T-helper 17 cell (primary cell): ENCODE results near the gene TMC7. TPM values are rescaled to one million over a fixed set of nuclear protein-coding genes. Genes with fewer than 3 reads are reported as not detected.

ENCODE experiments used
- ATAC-seq: fragments of 150-1000 bp; cut with Tn5 transposase; 2 replicates; pipeline ENCODE4 v1.10.0; 2021; ENCODE audit warnings: mild to moderate bottlenecking, moderate library complexity
- DNase-seq, 3 donors: peaks; one replicate each; pipeline versions ENCODE4 v3.0.0 to v3.0.0-alpha.2; 2020 to 2021
- H3K9me3 ChIP-seq: one replicate; pipeline ENCODE4 v1.7.0; 2013; ENCODE audit warnings: low read length, mild to moderate bottlenecking; ENCODE audit not compliant: control insufficient read depth, poor library complexity, severe bottlenecking
- H3K27ac Mint-ChIP-seq: one replicate; pipeline ENCODE4 v1.8.0; 2022; ENCODE audit warnings: mild to moderate bottlenecking, moderate library complexity, mixed read lengths
- H3K27me3 Mint-ChIP-seq: one replicate; pipeline ENCODE4 v1.8.0; 2022; ENCODE audit warnings: mixed read lengths
- H3K36me3 Mint-ChIP-seq: one replicate; pipeline ENCODE4 v1.8.0; 2022; ENCODE audit warnings: low read depth, mixed read lengths
- H3K4me1 Mint-ChIP-seq: one replicate; pipeline ENCODE4 v1.8.0; 2022; ENCODE audit warnings: mild to moderate bottlenecking, mixed read lengths
- H3K4me3 Mint-ChIP-seq: one replicate; pipeline ENCODE4 v1.8.0; 2022; ENCODE audit warnings: mild to moderate bottlenecking, moderate library complexity, mixed read lengths
- total RNA-seq, 4 donors: library from RNA in 2 of 4; stranded (reverse) in 2 of 4; gene quantifications; one replicate each; pipeline ENCODE4 v1.2.3 and lab custom pipeline; 2022 to 2026

TMC7 gene
- total RNA-seq, 2 donors from 2014 or later, result not detected

GRCh38 chr16:19090916-19091315 lies 107.2 kb downstream of the TMC7 start:
- Mint-ChIP-seq H3K36me3 (no peaks in the 10 kb centered on the region), H3K4me3 (no peak overlapping the region), H3K27me3 (peaks cover 10% of the 10 kb centered on the region), H3K4me1 (peaks cover 6% of the 10 kb centered on the region), H3K27ac (no peak overlapping the region)
- no peak for ATAC-seq
- no peaks in the 10 kb centered on the region for H3K9me3 ChIP-seq
- DNase-seq, result no peak

GRCh38 chr16:19092653-19093410 lies 109.1 kb downstream of the TMC7 start:
- no peak for ATAC-seq
- Mint-ChIP-seq H3K27me3 (peaks cover 5% of the 10 kb centered on the region), H3K4me1 (peaks cover 3% of the 10 kb centered on the region), H3K4me3 (no peak overlapping the region), H3K27ac (no peak overlapping the region), H3K36me3 (no peaks in the 10 kb centered on the region)
- H3K9me3 ChIP-seq, result no peaks in the 10 kb centered on the region
- DNase-seq, result no peak

- DNase-seq (no peak), ATAC-seq (no peak)
- Mint-ChIP-seq H3K36me3 (no peaks in the 10 kb centered on the region), H3K27ac (no peak overlapping the region), H3K4me3 (no peak overlapping the region), H3K4me1 (peaks cover 3% of the 10 kb centered on the region), H3K27me3 (peaks cover 5% of the 10 kb centered on the region)
- no peaks in the 10 kb centered on the region for H3K9me3 ChIP-seq
Observed at GRCh38 chr16:19093631-19094541, 110.2 kb downstream of the TMC7 start.

- H3K36me3 Mint-ChIP-seq, result no peaks in the 10 kb centered on the region
- H3K27ac Mint-ChIP-seq, result no peak overlapping the region
- H3K9me3 ChIP-seq, result no peaks in the 10 kb centered on the region
- no peak overlapping the region for H3K4me3 Mint-ChIP-seq
- DNase-seq, result no peak
- ATAC-seq, result peak; percentile 39
- H3K27me3 Mint-ChIP-seq, result peaks cover 5% of the 10 kb centered on the region
- peaks cover 3% of the 10 kb centered on the region for H3K4me1 Mint-ChIP-seq
Observed at GRCh38 chr16:19094542-19095365, 111.0 kb downstream of the TMC7 start.

GRCh38 chr16:19095654-19096053 lies 111.9 kb downstream of the TMC7 start:
- DNase-seq, result no peak
- H3K4me1 Mint-ChIP-seq, result peaks cover 3% of the 10 kb centered on the region
- H3K27me3 Mint-ChIP-seq, result peaks cover 5% of the 10 kb centered on the region
- no peak for ATAC-seq
- H3K36me3 Mint-ChIP-seq, result no peaks in the 10 kb centered on the region
- no peak overlapping the region for H3K4me3 Mint-ChIP-seq
- H3K9me3 ChIP-seq, result no peaks in the 10 kb centered on the region
- H3K27ac Mint-ChIP-seq, result no peak overlapping the region

- H3K27me3 Mint-ChIP-seq, result peaks cover 13% of the 10 kb centered on the region
- no peak for ATAC-seq
Observed at GRCh38 chr16:19098173-19098572, 114.4 kb downstream of the TMC7 start.

GRCh38 chr16:19102187-19102872 lies 118.6 kb downstream of the TMC7 start:
- no peaks in the 10 kb centered on the region for H3K36me3 Mint-ChIP-seq
- peaks cover 16% of the 10 kb centered on the region for H3K27me3 Mint-ChIP-seq
- no peak overlapping the region for H3K4me3 Mint-ChIP-seq
- H3K27ac Mint-ChIP-seq, result no peak overlapping the region
- ATAC-seq (no peak), DNase-seq (no peak)
- no peaks in the 10 kb centered on the region for H3K4me1 Mint-ChIP-seq
- H3K9me3 ChIP-seq, result no peaks in the 10 kb centered on the region

More at GRCh38 chr16:19098173-19098572, 114.4 kb downstream of the TMC7 start:
- Mint-ChIP-seq H3K4me1 (peaks cover 3% of the 10 kb centered on the region), H3K4me3 (no peak overlapping the region), H3K27ac (no peak overlapping the region), H3K36me3 (no peaks in the 10 kb centered on the region)
- H3K9me3 ChIP-seq, result no peaks in the 10 kb centered on the region
- DNase-seq, result no peak

- H3K36me3 Mint-ChIP-seq, result no peaks in the 10 kb centered on the region
- ATAC-seq, result no peak
- H3K9me3 ChIP-seq, result no peaks in the 10 kb centered on the region
Observed at GRCh38 chr16:19104607-19105006, 120.9 kb downstream of the TMC7 start.

GRCh38 chr16:19105131-19105530 lies 121.4 kb downstream of the TMC7 start:
- H3K9me3 ChIP-seq, result no peaks in the 10 kb centered on the region
- Mint-ChIP-seq H3K27ac (no peak overlapping the region), H3K4me1 (no peaks in the 10 kb centered on the region), H3K36me3 (no peaks in the 10 kb centered on the region), H3K4me3 (no peak overlapping the region), H3K27me3 (peaks cover 31% of the 10 kb centered on the region)
- no peak for ATAC-seq
- no peak for DNase-seq

More at GRCh38 chr16:19104607-19105006, 120.9 kb downstream of the TMC7 start:
- Mint-ChIP-seq H3K27ac (no peak overlapping the region), H3K4me3 (no peak overlapping the region), H3K4me1 (no peaks in the 10 kb centered on the region), H3K27me3 (peaks cover 26% of the 10 kb centered on the region)
- DNase-seq, result no peak

GRCh38 chr16:19105891-19106624 lies 122.3 kb downstream of the TMC7 start:
- DNase-seq (no peak), ATAC-seq (no peak)
- H3K36me3 Mint-ChIP-seq, result no peaks in the 10 kb centered on the region
- H3K4me3 Mint-ChIP-seq, result no peak overlapping the region
- H3K27ac Mint-ChIP-seq, result no peak overlapping the region
- no peaks in the 10 kb centered on the region for H3K4me1 Mint-ChIP-seq
- H3K9me3 ChIP-seq, result no peaks in the 10 kb centered on the region
- peaks cover 31% of the 10 kb centered on the region for H3K27me3 Mint-ChIP-seq

GRCh38 chr16:19106625-19107020 lies 122.9 kb downstream of the TMC7 start:
- Mint-ChIP-seq H3K4me3 (no peak overlapping the region), H3K27me3 (peaks cover 33% of the 10 kb centered on the region), H3K27ac (no peak overlapping the region), H3K36me3 (no peaks in the 10 kb centered on the region), H3K4me1 (no peaks in the 10 kb centered on the region)
- no peak for ATAC-seq
- DNase-seq, result no peak
- H3K9me3 ChIP-seq, result no peaks in the 10 kb centered on the region
